Suprapubic skin (tissue), 4 donors: ENCODE data around the gene FOXE3. TPM values are rescaled to one million over a fixed set of nuclear protein-coding genes. Genes with fewer than 3 reads are reported as not detected.
"Not testable (repeated sequence)": the region's sequence is repeated elsewhere in the genome, so short reads cannot be mapped to it uniquely, and the experiment has no call there.

ENCODE experiments used
- DNase-seq, 2 donors: peaks; one replicate each; pipeline ENCODE4 v3.0.0-alpha.2; 2019; ENCODE audit warnings: low spot score in 2 of 2
- H3K27ac ChIP-seq: fragments of 200-600 bp; sonication (generic); one replicate; pipeline ENCODE4 v1.5.1; 2019
- H3K27me3 ChIP-seq: fragments of 200-600 bp; sonication (generic); one replicate; pipeline ENCODE4 v1.5.1; 2019
- H3K36me3 ChIP-seq: fragments of 200-600 bp; sonication (generic); one replicate; pipeline ENCODE4 v1.5.1; 2019
- H3K4me1 ChIP-seq: fragments of 200-600 bp; sonication (generic); one replicate; pipeline ENCODE4 v1.5.1; 2019
- H3K4me3 ChIP-seq: fragments of 200-600 bp; sonication (generic); one replicate; pipeline ENCODE4 v1.5.1; 2019; ENCODE audit warnings: mild to moderate bottlenecking
- H3K9me3 ChIP-seq: fragments of 200-600 bp; sonication (generic); one replicate; pipeline ENCODE4 v1.5.1; 2019
- EP300 ChIP-seq: sonication (generic); formaldehyde crosslinking; IDR thresholded peaks from one replicate; pipeline ENCODE4 v1.6.1; 2017; ENCODE audit warnings: antibody characterized with exemption
- POLR2A ChIP-seq, 2 donors: fragments of 450-650 bp; IDR thresholded peaks; one replicate each; pipeline ENCODE4 v1.6.1; 2017; ENCODE audit warnings: antibody characterized with exemption in 2 of 2, mild to moderate bottlenecking in 2 of 2, moderate library complexity in 2 of 2
- POLR2AphosphoS5 ChIP-seq, 3 donors: sonication (generic); formaldehyde crosslinking; IDR thresholded peaks; one replicate each; pipeline ENCODE4 v1.6.1; 2017; ENCODE audit warnings: antibody characterized with exemption in 3 of 3
- WGBS: methylation state at CpG from one replicate; pipeline ENCODE4 v1.1.5; 2018; 5-methylcytosine and 5-hydroxymethylcytosine counted together
- total RNA-seq, 4 donors: library from RNA; depleted of rRNA; stranded (reverse); fragments of >200 nt; gene quantifications; one replicate each; pipeline ENCODE4 v1.1.0, GENCODE V29; 2016
- TF ChIP-seq, protein P1 (sequence below), 2 donors: fragments of 200-600 bp in 1 of 2; fragments of 450-650 bp in 1 of 2; sonication (generic) in 1 of 2; IDR thresholded peaks; one replicate each; pipeline ENCODE4 v1.5.1; 2016 to 2019; ENCODE audit warnings: antibody characterized with exemption in 2 of 2, mild to moderate bottlenecking in 1 of 2, moderate library complexity in 1 of 2

FOXE3 gene
- total RNA-seq, 4 donors from 2014 or later, result not detected

DNA sequence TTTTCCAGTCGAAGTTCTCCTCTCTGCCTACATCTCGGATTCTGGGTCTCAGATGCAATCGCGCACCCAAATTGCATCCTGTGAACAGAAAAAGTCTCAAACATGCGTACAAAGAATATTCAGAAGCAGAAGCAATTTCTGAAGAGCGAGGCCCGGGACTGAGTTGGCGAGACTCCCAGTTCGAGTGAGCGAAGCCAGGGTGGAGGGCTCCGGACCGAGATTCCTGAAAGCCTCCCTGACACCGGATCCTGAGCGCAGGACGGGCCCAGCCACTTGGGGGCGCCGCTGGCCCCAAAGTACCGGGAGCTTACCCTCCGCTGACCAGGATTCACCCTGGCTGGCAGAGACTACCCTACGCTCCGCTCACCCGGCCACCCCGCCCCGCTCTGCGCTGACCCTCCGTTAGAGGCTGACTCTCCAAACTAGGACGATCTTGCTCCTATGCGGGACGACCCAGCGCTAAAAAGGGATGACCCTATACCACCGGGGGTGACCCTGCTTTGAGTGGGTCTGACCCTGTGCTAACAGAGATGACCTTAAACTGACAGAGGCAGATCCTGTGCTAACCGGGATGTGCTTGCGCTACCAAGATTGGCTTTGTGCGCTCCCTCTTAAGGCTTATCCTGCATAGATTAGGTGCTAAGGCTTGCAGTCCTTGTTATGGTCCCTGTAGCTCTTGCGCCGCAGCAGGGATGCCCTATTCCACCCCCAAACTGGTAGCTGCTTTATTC lies 33.9 kb downstream of the FOXE3 start:
- TF ChIP-seq POLR2AphosphoS5 (IDR thresholded peaks at IDR 0.05) (no peak), POLR2A (IDR thresholded peaks at IDR 0.05) (no peak), EP300 (no peak)
- TF ChIP-seq, protein P1, sequence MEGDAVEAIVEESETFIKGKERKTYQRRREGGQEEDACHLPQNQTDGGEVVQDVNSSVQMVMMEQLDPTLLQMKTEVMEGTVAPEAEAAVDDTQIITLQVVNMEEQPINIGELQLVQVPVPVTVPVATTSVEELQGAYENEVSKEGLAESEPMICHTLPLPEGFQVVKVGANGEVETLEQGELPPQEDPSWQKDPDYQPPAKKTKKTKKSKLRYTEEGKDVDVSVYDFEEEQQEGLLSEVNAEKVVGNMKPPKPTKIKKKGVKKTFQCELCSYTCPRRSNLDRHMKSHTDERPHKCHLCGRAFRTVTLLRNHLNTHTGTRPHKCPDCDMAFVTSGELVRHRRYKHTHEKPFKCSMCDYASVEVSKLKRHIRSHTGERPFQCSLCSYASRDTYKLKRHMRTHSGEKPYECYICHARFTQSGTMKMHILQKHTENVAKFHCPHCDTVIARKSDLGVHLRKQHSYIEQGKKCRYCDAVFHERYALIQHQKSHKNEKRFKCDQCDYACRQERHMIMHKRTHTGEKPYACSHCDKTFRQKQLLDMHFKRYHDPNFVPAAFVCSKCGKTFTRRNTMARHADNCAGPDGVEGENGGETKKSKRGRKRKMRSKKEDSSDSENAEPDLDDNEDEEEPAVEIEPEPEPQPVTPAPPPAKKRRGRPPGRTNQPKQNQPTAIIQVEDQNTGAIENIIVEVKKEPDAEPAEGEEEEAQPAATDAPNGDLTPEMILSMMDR (IDR thresholded peaks at IDR 0.05), result peak in 1 of 2 donors; percentile 29
- Histone ChIP-seq H3K4me3 (no peak overlapping the region), H3K27me3 (peaks cover 92% of the 10 kb centered on the region), H3K4me1 (peaks cover 7% of the 10 kb centered on the region), H3K27ac (no peak overlapping the region), H3K9me3 (no peaks in the 10 kb centered on the region), H3K36me3 (no peaks in the 10 kb centered on the region)
- DNase-seq, result no peak
- 26% methylated on average over 11 of the region's 36 CpGs for WGBS

DNA sequence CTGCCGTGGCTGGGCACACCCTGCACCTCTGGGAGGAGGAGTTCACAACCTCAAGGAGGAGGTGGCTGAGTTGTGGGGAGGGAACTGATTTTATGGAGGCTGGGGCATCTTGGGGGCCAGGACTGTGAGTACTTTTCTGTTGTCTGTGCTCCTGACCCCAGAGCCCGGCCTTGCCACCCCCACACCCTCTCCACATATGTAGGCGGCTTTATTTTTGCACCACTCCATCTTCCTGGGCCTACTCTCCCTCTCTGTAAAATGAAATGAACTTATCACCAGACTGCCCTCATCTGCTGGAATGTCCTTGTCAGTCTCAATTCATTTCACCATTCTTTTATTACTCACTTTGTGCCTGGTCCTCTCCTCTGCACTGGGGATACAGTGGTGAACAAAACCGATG lies 34.5 kb downstream of the FOXE3 start:
- H3K36me3 ChIP-seq, result no peaks in the 10 kb centered on the region
- peaks cover 86% of the 10 kb centered on the region for H3K27me3 ChIP-seq
- peaks cover 4% of the 10 kb centered on the region for H3K4me1 ChIP-seq
- TF ChIP-seq EP300 (no peak), POLR2A (IDR thresholded peaks at IDR 0.05) (no peak), POLR2AphosphoS5 (IDR thresholded peaks at IDR 0.05) (no peak)
- TF ChIP-seq, protein P1 (IDR thresholded peaks at IDR 0.05), result no peak
- H3K9me3 ChIP-seq, result no peaks in the 10 kb centered on the region
- no peak overlapping the region for H3K27ac ChIP-seq
- DNase-seq, result no peak
- 85% methylated on average over 3 of the region's 4 CpGs for WGBS
- H3K4me3 ChIP-seq, result no peak overlapping the region

DNA sequence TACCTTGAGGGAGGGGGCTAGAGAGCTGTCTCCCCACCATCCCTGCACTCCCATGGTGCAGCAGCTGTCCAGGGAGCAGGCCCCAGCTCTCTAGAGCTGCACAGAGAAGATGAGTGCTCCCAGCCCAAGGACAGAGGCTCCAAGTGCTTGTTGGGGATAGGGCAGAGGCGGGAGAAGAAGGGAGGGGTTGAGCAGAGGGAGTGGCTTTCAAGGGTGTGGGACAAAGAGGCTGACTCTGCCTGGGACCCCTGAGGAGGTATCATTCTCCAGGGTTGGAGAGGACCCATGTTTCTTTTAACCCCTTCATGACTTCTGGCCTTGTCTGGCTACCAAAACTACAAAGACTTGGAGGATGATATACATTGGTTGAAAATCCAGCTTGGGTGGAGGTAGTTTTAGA lies 36.3 kb downstream of the FOXE3 start:
- DNase-seq, result no peak
- 100% methylated on average over 1 of the region's 1 CpG for WGBS
- Histone ChIP-seq H3K4me3 (no peak overlapping the region), H3K36me3 (no peaks in the 10 kb centered on the region), H3K9me3 (no peaks in the 10 kb centered on the region), H3K27me3 (peaks cover 78% of the 10 kb centered on the region), H3K4me1 (peaks cover 4% of the 10 kb centered on the region), H3K27ac (no peak overlapping the region)
- TF ChIP-seq, protein P1 (IDR thresholded peaks at IDR 0.05), result no peak
- no peak for TF ChIP-seq POLR2A (IDR thresholded peaks at IDR 0.05)
- no peak for TF ChIP-seq POLR2AphosphoS5 (IDR thresholded peaks at IDR 0.05)
- TF ChIP-seq EP300, result no peak

DNA sequence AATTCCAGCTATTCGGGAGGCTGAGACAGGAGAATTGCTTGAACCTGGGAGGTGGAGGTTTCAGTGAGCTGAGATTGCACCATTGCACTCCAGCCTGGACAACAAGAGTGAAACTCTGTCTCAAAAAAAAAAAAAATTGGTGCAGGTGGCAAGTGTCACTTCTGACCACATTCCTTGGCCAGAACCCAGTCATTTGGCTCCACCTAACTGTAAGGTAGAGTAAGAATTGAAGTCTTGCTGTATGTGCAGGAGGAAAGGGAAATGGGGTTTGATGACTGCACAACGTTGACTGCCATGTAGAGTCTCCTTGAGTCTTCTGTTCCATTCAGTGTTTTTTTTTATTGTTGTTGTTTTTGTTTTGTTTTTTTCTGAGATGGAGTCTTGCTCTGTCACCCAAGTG lies 37.8 kb downstream of the FOXE3 start:
- 89% methylated on average over 2 of the region's 2 CpGs for WGBS
- not testable (repeated sequence) for DNase-seq

DNA sequence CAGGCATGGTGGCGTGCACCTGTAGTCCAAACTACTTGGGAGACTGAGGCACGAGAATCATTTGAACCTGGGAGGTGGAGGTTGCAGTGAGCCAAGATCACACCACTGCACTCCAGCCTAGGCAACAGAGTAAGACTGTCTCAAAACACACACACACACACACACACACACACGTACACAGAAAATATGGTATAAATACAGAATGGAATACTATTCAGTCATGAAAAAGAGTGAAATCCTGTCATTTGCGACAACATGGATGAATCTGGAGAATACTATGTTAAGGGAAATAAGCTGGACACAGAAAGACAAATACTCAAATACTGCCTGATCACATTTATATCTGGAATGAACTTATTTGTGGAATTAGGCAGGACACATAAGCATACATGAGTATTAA lies 40.2 kb downstream of the FOXE3 start:
- Histone ChIP-seq H3K4me3 (no peak overlapping the region), H3K27me3 (peaks cover 72% of the 10 kb centered on the region), H3K4me1 (no peaks in the 10 kb centered on the region), H3K27ac (no peak overlapping the region), H3K36me3 (no peaks in the 10 kb centered on the region), H3K9me3 (no peaks in the 10 kb centered on the region)
- 80% methylated on average over 4 of the region's 4 CpGs for WGBS
- DNase-seq, result no peak
- TF ChIP-seq, protein P1 (IDR thresholded peaks at IDR 0.05), result no peak
- TF ChIP-seq EP300, result no peak
- TF ChIP-seq POLR2AphosphoS5 (IDR thresholded peaks at IDR 0.05), result no peak
- TF ChIP-seq POLR2A (IDR thresholded peaks at IDR 0.05), result no peak

More for the DNA sequence above, 37.8 kb downstream of the FOXE3 start:
- not testable (repeated sequence) for H3K4me1 ChIP-seq, H3K4me3 ChIP-seq, H3K27ac ChIP-seq, H3K9me3 ChIP-seq, H3K36me3 ChIP-seq
- H3K27me3 ChIP-seq, result peaks cover 72% of the 10 kb centered on the region

DNA sequence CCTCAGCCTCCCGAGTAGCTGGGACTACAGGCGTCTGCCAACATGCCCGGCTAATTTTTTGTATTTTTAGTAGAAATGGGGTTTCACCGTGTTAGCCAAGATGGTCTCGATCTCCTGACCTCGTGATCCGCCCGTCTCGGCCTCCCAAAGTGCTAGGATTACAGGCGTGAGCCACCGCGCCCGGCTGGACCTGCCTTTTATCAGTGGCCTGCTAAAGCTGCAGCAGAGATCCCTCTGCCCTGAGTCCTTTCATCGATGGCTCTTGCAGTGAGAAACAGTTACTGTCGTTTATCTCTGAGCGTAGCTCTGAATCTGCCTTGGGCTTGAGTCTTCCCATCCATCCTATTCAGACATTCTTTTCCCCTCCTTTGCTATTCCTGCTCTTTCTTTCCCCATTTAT lies 41.5 kb downstream of the FOXE3 start:
- not testable (repeated sequence) for DNase-seq, H3K4me3 ChIP-seq, H3K36me3 ChIP-seq, H3K9me3 ChIP-seq, H3K4me1 ChIP-seq, H3K27ac ChIP-seq
- peaks cover 74% of the 10 kb centered on the region for H3K27me3 ChIP-seq
- WGBS, result 87% methylated on average over 16 of the region's 16 CpGs
